Fibroblast of mammary gland (primary cell): ENCODE measurements around the gene KRTAP2-1.
"Not testable (repeated sequence)": the region's sequence is repeated elsewhere in the genome, so short reads cannot be mapped to it uniquely, and the experiment has no call there.

Experiments used
- DNase-seq: peaks from one replicate; pipeline ENCODE4 v3.0.0-alpha.2; 2010; ENCODE audit warnings: low read depth
- H3K4me3 ChIP-seq: 2 replicates; pipeline ENCODE4 v1.5.1; 2011; ENCODE audit warnings: low read depth, mild to moderate bottlenecking, low read length, moderate library complexity; ENCODE audit not compliant: control insufficient read depth
- CTCF ChIP-seq: conservative IDR thresholded peaks from 2 replicates; pipeline ENCODE4 v1.5.1; 2011; ENCODE audit warnings: low read depth, low read length, inconsistent platforms; ENCODE audit not compliant: control insufficient read depth, insufficient read depth

The KRTAP2-1 gene

GRCh38 chr17:41052566-41052965, 5.5 kb upstream of the KRTAP2-1 start:
- peak; percentile 28 for DNase-seq
- no peak overlapping the region for H3K4me3 ChIP-seq
- no peak for TF ChIP-seq CTCF

- no peak overlapping the region for H3K4me3 ChIP-seq
- no peak for TF ChIP-seq CTCF
- DNase-seq = peak; percentile 60
These were observed 2.0 kb upstream of the KRTAP2-1 start for GRCh38 chr17:41049110-41049509.

GRCh38 chr17:41048441-41048840, 1.3 kb upstream of the KRTAP2-1 start:
- no peak overlapping the region for H3K4me3 ChIP-seq
- DNase-seq = no peak
- no peak for TF ChIP-seq CTCF

GRCh38 chr17:41042953-41043352, 4.2 kb downstream of the KRTAP2-1 start:
- no peak for TF ChIP-seq CTCF
- H3K4me3 ChIP-seq = no peak overlapping the region

GRCh38 chr17:41040783-41041571, 6.1 kb downstream of the KRTAP2-1 start, which contains the start of gene KRTAP1-1:
TSS of gene KRTAP1-1 (minus strand) at chr17:41041450. CDS start at chr17:41041397, 53 bp downstream.
- not testable (repeated sequence) for H3K4me3 ChIP-seq
- DNase-seq = peak; percentile 38

More at GRCh38 chr17:41042953-41043352, 4.2 kb downstream of the KRTAP2-1 start:
- no peak for DNase-seq

GRCh38 chr17:41037853-41038350, 9.2 kb downstream of the KRTAP2-1 start:
- no peak for TF ChIP-seq CTCF
- H3K4me3 ChIP-seq = no peak overlapping the region
- DNase-seq = no peak

- not testable (repeated sequence) for DNase-seq, H3K4me3 ChIP-seq
These were observed 12.7 kb downstream of the KRTAP2-1 start, which contains the start of gene KRTAP1-3 for GRCh38 chr17:41034346-41034935. TSS of gene KRTAP1-3 (minus strand) at chr17:41034874. CDS start at chr17:41034821, 53 bp downstream.
